GM19025 (cell line): Measurements from ENCODE around the gene ICAM4.
A peak's percentile ranks its signal among the peaks of the same experiment; 100 is the strongest.
"Not testable (repeated sequence)": the region's sequence is repeated elsewhere in the genome, so short reads cannot be mapped to it uniquely, and the experiment has no call there.

Source experiments
- ATAC-seq: cut with Tn5 transposase; IDR thresholded peaks from one replicate; pipeline ENCODE4 v1.9.1; 2021; ENCODE audit warnings: mild to moderate bottlenecking, low read depth, moderate library complexity; ENCODE audit not compliant: unreplicated experiment

ICAM4 gene

GRCh38 chr19:10286803-10287737, at the start of gene ICAM4:
Gene ICAM4 (plus strand): TSS chr19:10286955. CDS start chr19:10287013, 58 bp downstream.
- no peak for ATAC-seq

DNA sequence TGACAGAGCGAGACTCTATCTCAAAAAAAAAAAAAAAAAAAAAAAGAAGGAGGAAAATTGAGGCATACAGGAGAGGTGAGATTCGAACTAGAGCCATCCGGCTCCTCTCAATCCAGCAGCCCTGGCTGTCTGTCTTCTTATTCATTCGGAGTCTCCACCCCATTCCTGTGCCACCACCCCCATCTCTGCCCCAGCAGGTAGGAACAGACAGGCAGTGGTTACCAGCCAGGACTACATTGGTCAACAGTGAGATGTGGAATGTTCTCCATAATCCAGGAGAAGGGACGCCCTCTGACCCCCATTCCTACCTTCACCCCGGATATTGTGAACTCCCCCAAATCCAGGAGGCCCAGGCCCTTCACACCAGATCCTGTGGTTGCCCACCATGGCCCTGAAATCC, 49.1 kb upstream of the ICAM4 start:
- ATAC-seq: no peak

GRCh38 chr19:10238172-10238783, 48.5 kb upstream of the ICAM4 start:
- ATAC-seq: no peak

DNA sequence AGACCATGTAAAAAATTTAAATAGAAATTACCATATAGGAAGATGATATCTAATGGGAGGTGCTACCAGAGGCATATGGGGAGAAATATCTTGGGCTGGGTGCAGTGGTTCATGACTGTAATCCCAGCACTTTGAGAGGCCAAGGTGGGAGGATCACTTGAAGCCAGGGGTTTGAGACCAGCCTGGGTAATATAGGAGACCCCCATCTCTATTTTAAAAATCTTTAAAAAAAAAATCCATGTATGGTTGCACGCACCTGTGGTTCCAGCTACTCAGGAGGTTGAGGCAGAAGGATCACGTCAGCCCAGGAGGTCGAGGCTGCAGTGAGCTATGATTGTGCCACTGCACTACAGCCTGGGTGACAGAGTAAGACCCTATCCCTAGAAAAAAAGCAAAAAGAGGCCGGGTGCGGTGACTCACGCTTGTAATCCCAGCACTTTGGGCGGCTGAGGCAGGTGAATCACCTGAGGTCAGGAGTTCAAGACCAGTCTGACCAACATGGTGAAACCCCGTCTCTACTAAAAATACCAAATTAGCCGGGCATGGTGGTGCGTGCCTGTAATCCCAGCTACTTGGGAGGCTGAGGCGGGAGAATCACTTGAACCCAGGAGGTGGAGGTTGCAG, 44.8 kb upstream of the ICAM4 start:
- not testable (repeated sequence) for ATAC-seq

DNA sequence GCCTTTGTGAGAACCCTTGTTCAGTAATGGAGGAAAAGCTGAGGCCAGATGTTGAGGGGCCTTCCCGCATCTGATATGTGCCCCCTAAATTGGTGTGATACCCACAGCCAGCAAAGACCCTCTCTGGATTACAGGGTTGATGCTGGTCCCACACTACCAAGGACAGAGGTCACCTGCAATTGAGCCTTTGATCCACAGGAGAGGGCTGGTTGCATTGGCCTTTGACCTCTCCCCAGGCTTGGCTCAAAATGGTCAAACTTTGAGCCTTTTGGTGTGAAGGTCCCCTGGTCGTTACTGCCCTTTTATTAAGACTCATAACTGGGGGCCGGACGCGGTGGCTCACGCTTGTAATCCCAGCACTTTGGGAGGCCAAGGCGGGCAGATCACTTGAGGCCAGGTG, 43.1 kb upstream of the ICAM4 start:
- ATAC-seq: no peak

DNA sequence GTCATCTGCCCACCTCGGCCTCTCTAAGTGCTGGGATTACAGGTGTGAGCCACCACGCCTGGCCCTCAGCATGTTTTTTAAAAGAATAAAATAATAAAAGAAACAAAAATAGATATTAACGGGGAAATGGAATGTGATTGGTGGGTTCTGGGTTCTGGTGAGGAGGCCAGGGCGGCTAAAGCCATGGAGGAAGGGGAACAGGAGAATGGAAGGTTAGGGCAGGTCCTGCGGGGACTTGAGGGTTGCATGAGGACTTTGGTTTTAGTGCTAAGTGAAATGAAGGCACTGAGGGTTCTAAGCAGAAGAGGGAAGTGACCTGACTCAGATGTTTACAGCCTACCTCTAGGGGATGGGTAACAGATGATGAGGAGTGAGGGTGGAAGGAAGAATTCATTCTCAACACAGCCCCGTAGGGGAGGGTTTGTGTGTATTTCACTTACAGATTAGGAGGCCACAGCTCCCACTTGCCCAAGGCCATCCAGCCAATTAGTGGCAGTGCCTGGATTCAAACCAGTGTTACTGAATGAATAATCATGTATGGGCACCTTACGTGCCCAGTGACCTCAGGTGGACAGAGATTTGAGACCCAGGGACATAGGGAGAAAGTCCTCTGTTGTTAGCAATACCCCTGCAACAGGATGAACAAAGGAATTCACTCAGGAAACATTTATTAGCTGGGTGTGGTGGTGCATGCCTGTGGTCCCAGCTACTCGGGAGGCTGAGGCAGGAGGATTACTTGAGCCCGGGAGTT, 41.4 kb upstream of the ICAM4 start:
- no peak for ATAC-seq

GRCh38 chr19:10246511-10246910, 40.2 kb upstream of the ICAM4 start:
- no peak for ATAC-seq

DNA sequence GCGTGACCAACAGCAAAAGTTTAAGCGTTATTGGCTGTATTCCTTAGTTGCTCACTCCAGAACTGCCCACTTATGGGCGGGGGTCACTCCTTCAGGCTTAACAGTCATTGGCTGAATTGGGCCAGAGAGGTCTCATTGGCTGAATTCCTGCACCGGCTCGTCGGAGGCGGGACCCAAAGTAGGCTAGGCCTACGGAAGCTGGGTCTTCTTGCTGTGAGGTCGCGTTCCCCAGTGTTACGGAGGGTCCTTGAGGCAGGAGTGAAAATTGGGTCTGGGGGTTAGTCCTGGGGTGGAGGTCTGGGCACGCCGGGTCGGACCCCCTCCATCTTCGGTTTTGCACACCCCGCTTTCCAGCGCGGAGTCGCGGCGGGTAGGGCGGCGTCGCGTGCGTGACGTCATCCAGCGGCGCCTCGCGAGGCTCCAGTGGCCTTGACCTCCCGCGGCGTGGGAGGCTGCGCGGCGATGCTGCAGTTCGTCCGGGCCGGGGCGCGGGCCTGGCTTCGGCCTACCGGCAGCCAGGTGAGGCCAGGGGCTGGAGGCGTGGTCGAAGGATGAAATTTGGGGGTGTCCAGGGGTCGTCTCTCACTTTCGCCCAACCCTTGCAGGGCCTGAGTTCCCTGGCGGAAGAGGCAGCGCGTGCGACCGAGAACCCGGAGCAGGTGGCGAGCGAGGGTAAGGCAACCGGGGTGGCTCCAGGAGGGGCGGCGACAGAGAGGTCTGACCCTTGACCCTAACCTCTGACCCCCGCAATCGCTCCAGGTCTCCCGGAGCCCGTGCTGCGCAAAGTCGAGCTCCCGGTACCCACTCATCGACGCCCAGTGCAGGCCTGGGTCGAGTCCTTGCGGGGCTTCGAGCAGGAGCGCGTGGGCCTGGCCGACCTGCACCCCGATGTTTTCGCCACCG, 34.7 kb upstream of the ICAM4 start, which contains the start of gene MRPL4:
TSS of gene MRPL4 (plus strand) at position 423 of the 903 bp plus-strand sequence. CDS start at position 463, 40 bp downstream.
- peak; percentile 82 for ATAC-seq

GRCh38 chr19:10252707-10253106, 34.0 kb upstream of the ICAM4 start:
- ATAC-seq: no peak

DNA sequence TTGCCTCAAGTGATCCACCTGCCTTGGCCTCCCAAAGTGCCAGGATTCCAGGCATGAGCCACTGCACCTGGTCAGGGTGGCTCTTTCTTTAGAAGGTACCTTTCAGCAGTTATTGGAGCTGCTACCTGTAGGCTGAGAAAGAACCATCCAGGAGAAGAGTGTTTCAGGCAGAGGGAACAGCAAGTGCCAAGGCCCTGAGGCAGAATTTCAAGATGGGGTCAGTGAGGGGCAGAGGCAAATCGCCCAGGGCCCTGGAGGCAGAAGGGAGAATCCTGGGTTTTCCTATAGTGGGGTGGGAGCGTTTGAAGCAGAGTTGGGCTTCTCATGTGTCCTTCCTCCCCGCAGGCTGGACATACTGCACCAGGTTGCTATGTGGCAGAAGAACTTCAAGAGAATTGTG, 32.5 kb upstream of the ICAM4 start:
- ATAC-seq: no peak

GRCh38 chr19:10255358-10255757, 31.4 kb upstream of the ICAM4 start:
- ATAC-seq: no peak

DNA sequence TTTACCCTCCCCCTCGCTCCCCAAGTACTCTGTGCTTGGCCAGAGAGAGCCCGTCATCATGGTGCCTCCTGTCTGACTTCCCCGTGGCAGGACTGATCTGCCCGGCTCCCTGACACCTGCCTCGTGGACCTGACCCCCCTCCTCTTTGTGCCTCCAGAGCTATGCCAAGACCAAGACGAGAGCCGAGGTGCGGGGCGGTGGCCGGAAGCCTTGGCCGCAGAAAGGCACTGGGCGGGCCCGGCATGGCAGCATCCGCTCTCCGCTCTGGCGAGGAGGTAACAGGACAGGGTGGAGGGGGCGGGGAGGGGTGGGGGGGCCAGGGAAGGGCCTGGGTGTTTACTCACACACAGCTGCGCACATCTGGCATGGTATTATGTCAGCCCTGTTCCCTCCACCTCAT, 30.2 kb upstream of the ICAM4 start:
- no peak for ATAC-seq

DNA sequence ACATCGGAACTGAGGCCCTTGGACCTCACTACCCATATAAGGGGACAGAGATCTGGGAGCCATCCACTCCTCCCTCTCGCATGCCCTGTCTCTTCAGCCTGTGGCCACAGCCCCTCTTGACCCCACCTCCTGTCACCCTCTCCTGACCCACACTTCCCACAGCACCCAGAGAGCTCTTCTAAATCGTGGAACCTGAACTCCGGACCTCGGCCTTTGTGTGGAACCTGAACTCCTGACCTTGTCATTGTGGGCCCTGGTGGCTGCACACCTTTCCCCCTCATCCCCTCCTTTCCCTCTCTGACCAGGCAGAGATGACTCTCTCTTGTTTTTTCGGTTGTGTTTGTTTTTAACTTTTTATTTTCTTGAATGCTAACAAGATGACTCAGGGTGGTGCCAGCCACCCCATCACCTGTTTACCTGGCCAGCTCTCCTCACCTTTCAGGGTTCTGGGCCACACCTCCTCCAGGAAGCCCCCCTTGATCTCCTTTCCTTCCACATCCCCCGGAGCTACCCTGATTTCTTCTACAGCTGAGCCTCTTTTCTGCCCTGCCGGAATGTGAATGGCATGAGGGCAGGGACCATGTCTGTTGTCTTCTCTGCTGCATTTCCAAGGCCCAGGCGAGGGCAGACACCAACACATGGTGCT, 29.7 kb upstream of the ICAM4 start:
- ATAC-seq: no peak

GRCh38 chr19:10258080-10258710, 28.6 kb upstream of the ICAM4 start:
- ATAC-seq: no peak

GRCh38 chr19:10259162-10259905, 27.4 kb upstream of the ICAM4 start:
- ATAC-seq: no peak

DNA sequence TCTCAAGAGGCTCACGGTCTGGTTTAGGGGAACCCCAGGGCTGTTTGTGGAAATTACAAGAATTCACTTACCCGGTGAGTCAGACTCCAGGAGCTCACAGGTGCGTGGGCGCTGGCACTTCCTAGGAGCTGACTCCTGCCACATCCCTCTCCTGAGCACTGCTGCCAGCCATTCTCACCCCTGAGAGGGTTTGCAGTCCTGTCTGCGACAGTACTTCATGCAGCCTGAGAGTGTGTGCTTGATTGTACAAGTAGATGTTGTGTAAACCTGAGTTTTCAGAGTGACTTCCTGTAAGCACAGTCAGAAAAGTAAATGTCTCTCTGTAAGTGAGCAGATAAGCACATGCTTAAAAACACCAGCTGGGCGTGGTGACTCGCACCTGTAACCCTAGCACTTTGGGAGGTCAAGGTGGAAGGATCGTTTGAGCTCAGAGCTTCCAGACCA, 26.6 kb upstream of the ICAM4 start:
- ATAC-seq: no peak

- no peak for ATAC-seq
Observed at GRCh38 chr19:10262771-10263170, 24.0 kb upstream of the ICAM4 start.

GRCh38 chr19:10266706-10267105, 20.0 kb upstream of the ICAM4 start:
- no peak for ATAC-seq
